Hypothalamus (tissue), 51 donors: ENCODE measurements around the gene TUSC2.

Source experiments
- DNase-seq, 51 donors: peaks; one replicate each; lab custom pipeline; 2025; lab: John Stamatoyannopoulos, UW

The TUSC2 gene

GRCh38 chr3:50327943-50328691, at the start of gene TUSC2:
TSS of gene TUSC2 (minus strand) at chr3:50328223. CDS start at chr3:50328099, 124 bp downstream.
- DNase-seq = peak; percentile 58 to 98 (median 93)

- no peak for DNase-seq
These were observed 47.4 kb upstream of the TUSC2 start for GRCh38 chr3:50375258-50375931.

GRCh38 chr3:50374363-50375257, 46.6 kb upstream of the TUSC2 start:
- DNase-seq = no peak

- no peak for DNase-seq
These were observed 45.4 kb upstream of the TUSC2 start for GRCh38 chr3:50373146-50374051.

GRCh38 chr3:50372349-50372748, 44.3 kb upstream of the TUSC2 start:
- DNase-seq = no peak

GRCh38 chr3:50371133-50371685, 43.2 kb upstream of the TUSC2 start:
- peak in 1 of 51 donors; percentile 8 for DNase-seq

GRCh38 chr3:50370594-50370993, 42.6 kb upstream of the TUSC2 start:
- no peak for DNase-seq

- DNase-seq = no peak
These were observed 41.1 kb upstream of the TUSC2 start for GRCh38 chr3:50369012-50369670.

GRCh38 chr3:50365842-50366220, 37.8 kb upstream of the TUSC2 start:
- DNase-seq = no peak

- DNase-seq = peak in 43 of 51 donors; percentile 7 to 79 (median 57)
These were observed 37.2 kb upstream of the TUSC2 start for GRCh38 chr3:50365080-50365841.

- DNase-seq = no peak
These were observed 36.6 kb upstream of the TUSC2 start for GRCh38 chr3:50364573-50365079.

- DNase-seq = no peak
These were observed 31.7 kb upstream of the TUSC2 start for GRCh38 chr3:50359760-50360110.

GRCh38 chr3:50358911-50359759, 31.1 kb upstream of the TUSC2 start, which contains the start of gene TMEM115:
TSS of gene TMEM115 (minus strand) at chr3:50359521. CDS start at chr3:50359063, 458 bp downstream.
- peak; percentile 75 to 99 (median 98) for DNase-seq

GRCh38 chr3:50358355-50358910, 30.4 kb upstream of the TUSC2 start:
- no peak for DNase-seq

GRCh38 chr3:50357481-50357880, 29.5 kb upstream of the TUSC2 start:
- DNase-seq = no peak

GRCh38 chr3:50356553-50356952, 28.5 kb upstream of the TUSC2 start:
- no peak for DNase-seq
